GM19238 (cell line): ENCODE results near the gene FFAR2.

Source experiments
- DNase-seq: peaks from one replicate; pipeline ENCODE4 v3.0.0; 2011; ENCODE audit warnings: low spot score; ENCODE audit not compliant: insufficient read length

Gene FFAR2

DNA sequence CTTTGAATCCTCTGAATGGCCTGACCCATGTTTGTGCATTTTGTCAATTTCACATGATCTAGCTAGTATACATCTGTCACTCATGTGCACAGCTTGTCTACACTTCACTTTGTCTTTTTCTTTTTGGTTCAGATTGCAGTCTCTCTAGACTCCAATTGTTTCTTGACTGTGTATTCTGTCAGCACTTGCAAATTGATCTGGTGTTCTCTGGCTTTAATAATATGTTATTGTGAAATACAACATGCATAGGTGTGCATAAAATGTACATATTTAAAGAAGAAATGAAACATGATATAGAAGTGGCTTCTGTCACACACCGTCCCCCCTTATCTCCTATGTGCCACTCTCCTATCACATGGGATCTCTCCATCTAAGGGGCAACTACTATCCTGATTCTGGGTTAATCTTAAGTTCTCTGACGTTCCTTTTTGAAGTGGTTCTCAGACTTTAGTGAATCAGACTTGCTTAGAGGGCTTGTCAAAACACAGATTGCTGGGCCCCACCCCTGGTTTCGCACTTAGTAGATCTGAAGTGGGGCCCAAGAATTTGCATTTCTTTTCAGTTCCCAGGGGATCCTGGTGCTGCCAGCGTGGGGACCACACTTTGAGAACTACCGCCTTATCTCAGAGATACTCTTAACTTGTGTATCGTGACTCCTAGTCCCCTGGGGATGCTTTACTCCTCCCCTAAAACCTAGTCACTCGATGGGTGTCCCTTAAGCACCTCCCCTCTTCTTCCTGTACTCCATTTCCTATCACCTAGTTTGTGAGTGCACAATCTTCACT is 36.4 kb downstream of the FFAR2 start:
- peak; percentile 71 for DNase-seq

DNA sequence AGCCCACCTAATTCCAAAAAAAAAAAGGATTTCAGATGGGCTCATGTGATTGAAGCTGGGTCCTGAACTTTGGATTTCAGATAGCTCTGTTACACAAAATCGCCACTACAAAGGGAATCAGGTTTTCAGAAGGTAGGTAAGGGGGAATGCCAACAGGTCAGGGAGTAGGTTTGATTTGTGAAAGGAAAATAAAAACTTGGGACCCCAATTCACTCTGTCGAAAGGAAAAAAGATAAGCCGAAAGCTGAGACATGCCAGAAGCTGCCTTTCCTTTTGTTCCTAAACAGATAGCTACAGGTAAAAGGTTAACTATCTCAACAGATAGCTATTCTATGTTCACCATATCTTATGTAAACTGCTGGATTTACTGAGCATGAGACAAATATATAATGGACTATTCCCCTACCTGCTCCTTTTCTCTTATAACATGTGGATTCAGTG is 38.2 kb downstream of the FFAR2 start:
- DNase-seq, result no peak

DNA sequence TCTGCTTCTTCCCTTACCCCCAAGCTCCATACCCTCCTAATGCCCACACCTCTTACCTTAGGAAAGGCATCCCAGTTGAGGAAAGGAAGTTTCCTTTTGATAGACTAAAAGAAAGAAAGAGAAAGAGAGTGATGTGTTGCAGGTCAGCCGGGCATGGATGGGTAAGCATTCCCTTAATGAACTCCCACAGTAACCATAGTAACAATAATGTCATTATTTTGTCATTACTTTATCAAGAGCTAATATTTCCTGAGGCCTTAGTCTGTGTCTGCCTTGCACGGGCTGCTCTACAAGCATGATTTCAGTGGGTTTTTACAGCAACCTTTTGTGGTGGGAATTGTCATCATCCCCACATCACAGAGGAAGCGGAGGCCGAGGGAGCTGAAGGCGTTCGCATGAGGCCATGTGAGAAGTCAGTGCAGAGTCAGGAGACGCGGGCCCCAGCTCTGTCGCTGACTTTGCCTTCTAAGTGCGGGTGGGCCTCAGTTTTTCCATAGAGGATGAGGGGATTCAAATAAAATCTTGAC is 39.7 kb downstream of the FFAR2 start:
- DNase-seq, result no peak

DNA sequence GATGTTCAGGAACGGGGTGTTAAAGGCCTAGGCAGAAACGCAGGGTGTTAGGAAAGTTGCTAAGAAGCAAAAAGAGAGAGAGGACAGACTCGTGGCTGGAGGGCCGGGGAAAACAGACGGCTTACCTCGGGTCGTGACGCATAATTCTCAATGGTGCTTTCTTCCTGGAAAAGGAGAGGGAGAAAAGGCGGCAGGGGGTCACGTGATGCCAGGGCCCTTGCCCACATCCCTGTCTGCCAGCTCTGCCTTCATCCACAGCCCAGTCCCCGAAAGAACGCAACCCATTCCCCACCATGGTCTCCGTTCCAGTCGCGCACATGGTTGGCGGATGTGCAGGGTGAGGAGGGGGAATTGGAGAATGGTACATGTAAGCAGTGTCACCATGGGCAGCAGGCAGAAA is 40.6 kb downstream of the FFAR2 start:
- DNase-seq, result no peak

DNA sequence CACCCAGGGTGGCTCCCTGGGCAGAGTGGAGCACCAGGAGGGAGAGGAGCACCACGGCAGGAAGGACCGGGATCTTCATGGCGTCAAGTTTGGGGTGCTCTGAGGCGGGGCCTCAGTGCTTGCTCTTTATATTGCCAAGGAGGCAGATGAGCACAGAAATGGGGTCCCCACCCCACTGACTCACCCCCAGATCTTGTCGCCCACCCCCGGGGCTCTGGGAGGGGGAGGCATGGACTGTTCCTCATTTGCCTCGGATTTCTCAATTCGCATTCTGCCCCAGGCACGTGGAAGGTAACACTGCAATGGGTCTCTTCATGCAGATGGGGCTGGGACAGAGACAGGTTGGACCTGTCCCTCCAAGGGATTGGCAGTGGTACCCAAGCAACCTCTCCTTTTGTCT is 42.3 kb downstream of the FFAR2 start, which contains the start of gene KRTDAP:
Gene KRTDAP, minus strand, starts transcription at position 101 of the 400 bp plus-strand sequence. Its CDS starts 22 bp downstream, at position 79.
- no peak for DNase-seq

DNA sequence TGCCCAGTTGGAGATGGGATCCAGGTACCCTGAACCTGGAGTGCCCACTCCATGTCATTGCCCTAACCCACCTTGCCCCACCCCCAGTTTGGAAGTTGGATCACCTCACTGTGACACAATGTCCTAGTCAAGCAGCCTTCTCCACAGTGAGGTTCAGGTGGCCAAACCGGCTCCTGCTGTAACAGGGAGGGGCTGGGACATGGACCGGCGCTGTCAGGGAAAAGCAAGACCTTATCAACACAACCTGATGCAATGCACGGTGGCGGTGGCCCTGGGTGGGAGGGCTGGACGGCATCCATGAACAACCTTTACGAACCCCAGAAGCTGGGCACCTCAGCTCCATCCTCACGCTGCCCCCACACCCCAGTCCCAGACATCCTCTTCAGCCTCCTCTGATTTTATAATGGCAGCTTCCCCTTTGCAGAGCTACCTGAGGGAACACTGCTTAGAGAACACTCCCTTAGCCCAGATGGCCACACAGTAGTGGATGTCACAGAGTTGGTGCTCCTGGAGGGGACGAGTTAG is 43.8 kb downstream of the FFAR2 start:
- DNase-seq, result no peak

DNA sequence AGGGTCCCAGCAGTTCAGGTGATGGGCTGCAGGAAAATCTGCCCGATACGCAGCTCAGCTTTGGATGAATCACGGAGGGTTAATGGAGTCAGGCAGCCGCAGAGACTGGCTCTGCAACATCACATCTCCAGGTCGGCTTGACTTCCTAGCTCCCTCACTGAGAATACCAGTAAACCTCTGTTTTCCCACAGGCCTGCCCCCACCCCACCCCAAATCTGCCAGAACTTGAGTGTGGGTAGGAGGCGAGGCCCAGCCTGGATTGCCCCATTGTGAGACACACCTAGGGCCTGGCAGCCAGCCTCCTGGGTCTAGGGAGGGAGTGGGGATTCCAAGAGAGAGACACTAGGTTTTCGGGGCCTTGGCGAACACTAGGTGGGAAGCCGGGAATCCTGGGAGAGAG is 45.9 kb downstream of the FFAR2 start:
- no peak for DNase-seq

DNA sequence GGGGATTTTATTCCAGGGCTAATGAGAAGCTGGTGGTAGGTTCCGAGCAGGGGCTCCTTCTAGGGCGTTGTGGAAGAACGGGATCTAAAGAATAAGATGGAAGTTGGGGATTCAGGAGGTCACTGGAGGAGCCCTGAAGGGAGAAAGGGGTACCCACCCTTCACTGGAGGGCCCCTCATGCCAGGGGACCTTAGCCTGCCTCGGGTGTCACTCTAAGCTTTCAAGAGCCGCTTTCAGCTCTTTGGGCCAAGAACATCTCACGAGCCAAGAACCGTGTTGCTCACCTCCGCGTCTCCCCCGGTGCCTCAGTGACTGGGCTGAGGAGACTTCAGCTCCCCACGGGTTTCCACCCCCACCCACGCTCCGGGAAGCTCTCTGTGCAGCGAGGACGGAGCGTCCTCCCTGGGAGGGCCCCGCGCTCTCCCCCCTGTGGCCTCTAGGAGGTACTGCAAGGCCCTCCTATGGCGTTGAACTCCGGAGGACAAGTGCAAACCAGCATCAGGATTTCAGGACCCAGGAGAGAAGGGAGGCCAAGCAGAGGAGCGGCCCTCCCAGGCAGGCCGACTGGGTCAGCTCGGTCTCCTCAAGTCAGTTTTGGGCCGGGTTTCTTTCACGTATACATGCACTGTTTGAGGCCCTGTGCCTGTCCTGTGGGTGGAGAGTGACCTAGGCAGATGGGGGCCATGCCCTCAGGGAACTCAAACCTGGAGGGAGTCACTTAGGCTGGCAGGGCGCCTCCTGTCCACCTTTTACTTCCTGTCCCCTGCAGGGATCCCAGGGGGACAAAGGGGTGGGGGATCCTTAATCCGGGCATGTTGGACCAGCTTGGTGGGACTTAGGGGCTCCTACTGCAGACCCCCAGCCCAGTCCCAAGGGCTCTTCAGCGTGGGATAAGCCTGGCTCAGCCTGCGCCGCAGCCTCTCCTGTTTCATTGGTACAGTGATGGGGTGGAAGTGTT is 47.3 kb downstream of the FFAR2 start:
- peak; percentile 87 for DNase-seq

DNA sequence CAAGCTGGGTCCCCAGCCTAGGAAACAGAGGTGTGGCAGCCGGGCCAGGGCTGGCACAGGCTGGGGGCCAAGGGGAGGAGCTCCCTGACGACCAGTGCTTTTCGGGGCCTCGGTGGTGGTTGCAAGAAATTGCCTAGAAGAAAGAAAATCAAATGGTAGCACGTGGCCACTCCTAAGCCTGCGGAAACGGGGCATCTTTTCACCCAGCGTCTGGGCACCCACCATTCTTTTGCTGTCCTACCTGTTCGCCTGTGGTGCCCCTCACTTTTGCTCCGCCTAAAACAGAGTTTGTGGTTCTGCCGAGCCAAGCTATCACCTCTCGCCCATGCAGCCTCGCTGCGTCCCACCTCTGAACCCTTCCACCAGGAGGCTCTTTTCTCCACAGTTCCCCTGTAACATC is 49.3 kb downstream of the FFAR2 start:
- no peak for DNase-seq

DNA sequence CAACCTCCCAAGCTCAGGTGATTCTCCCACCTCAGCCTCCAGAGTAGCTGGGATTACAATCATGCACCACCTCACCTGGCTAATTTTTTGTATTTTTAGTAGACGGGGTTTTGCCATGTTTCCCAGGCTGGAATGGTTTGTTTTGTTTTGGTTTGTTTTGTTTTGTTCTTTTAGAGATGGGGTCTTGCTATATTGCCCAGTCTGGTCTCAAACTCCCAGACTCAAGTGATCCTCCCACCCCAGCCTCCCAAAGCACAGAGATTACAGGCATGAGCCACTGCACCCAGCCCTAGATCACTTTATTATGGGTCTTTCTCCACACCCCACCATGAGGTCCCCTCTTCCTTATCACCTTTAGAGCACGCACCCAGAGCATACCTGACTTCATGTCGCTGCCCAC is 50.2 kb downstream of the FFAR2 start:
- no peak for DNase-seq

DNA sequence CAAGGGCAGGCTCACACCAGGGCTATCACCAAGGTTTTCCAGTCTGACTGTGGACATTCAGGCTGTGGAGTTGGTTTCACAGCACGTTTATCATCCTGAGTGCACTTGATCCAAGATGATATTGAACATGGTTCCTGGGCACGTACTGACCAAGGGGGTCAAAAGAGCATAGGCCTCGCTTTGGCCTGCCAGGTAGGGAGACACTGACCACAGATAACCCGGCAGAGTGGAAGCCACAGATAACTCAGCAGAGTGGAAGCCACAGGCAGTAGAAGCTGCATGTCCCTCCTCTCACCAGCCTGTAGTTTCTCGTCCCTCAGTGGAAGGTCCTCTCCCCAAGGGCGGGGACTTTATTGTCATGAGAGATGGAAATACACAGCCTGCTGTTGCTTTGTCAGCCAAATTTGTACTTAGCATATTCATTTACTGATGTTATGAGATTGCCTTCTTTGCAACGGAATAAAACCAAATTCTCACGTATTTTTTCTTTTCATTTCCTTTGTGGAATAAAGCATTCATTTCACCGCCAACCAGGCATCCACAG is 51.0 kb downstream of the FFAR2 start:
- DNase-seq, result no peak

DNA sequence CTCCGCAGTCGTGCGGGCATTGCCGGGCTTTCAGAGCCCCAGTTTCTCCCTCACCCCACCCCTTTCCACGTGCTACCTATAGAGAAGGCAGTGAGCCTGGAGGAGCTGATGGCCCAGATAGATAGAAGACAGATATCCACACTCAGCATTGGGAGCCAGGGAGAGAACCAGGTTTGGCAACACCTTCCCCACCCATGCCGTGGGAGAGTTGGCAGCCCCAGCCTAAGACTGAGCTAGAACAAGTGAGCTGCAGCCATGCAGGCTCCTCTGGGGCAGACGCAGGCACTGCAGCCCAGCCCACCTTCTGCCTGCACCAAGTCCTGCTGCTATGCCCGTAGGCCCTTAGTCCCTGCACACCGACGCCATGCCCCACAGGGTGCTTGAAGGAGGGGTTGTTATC is 52.6 kb downstream of the FFAR2 start:
- DNase-seq, result no peak
